IPS-NIHi7 (cell line): ENCODE data around the gene B3GNT3.
"Not testable (repeated sequence)": the region's sequence is repeated elsewhere in the genome, so short reads cannot be mapped to it uniquely, and the experiment has no call there.

Source experiments
- DNase-seq: peaks from one replicate; pipeline ENCODE4 v3.0.0; 2012; ENCODE audit warnings: mixed read lengths; ENCODE audit errors: extremely low spot score

B3GNT3 gene

DNA sequence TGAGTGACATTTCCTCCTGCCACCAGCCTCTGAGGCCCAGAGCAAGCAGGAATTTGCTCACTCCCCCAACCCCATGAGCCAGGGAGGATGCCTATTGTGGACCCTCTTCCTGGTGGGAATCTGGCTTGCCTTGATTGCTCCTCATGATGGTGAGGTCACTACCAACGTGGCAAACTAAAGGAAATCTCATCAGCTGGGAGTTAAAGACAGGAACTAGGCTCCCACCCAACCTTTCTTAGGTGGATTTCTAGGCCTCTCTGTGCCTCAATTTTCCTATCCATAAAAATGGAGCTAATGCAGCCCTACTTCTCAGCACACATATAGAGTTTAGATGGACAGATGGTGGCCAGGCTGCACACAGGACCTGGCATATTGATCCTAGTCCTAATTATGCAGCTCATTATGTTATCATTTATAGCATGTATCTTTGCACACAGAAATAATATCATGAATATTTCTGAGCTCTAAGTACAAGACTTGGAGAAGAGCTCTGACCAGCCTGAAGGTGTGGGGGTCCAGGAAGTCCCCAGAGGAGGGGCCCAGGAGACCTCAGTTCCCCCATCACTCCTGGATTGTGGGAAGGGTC lies 2.0 kb downstream of the B3GNT3 start:
- no peak for DNase-seq

DNA sequence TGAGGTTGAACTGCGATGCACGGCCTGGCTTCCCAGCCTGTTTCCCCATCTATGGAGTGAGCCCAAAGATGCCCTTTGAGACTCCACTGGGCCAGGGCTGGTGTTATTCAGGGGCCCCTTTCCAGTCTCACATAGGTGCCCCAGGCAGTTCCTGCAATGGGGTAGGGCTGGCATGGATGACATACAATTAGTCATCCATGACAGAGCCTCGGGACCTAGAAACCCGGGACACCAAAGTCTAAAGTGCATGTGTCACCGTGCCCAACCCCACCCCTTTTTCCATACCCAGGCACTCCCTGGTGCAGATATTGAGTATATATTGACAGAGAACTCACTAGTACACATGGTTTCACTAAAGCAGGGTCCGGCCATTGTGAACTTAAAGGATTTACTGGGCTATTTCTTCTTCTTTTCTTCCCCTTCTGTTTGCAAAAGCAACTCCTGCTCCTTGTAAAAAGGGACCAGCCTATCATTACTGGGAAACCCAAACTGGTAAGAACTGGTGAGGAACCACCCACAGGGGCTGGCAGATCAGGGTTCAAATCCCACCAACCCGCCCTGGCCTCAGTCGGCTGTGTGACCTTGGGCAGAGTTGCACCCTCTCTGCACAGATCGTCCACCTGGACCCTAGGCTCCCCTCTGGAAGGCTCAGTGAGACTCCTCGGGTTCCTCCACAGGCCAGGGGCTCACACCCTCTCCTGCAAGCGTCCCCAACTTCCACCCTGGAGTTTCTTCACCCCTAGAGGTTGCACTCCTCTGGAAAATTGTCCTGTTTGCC lies 2.7 kb downstream of the B3GNT3 start:
- DNase-seq = no peak

DNA sequence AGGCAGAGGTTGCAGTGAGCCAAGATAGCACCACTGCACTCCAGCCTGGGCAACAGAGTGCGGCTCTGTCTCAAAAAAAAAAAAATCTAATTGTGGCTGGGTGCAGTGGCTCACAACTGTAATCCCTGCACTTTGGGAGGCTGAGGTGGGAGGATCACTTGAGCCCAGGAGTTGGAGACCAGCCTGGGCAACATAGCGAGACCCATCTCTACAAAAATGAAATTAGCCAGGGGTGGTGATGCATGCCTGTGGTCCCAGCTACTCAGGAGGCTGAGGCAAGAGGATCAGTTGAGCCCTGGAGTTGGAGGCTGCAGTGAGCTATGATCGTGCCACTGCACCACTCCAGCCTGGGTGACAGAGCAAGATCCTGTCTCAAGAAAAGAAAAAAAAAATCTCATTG lies 3.7 kb downstream of the B3GNT3 start:
- DNase-seq = not testable (repeated sequence)

DNA sequence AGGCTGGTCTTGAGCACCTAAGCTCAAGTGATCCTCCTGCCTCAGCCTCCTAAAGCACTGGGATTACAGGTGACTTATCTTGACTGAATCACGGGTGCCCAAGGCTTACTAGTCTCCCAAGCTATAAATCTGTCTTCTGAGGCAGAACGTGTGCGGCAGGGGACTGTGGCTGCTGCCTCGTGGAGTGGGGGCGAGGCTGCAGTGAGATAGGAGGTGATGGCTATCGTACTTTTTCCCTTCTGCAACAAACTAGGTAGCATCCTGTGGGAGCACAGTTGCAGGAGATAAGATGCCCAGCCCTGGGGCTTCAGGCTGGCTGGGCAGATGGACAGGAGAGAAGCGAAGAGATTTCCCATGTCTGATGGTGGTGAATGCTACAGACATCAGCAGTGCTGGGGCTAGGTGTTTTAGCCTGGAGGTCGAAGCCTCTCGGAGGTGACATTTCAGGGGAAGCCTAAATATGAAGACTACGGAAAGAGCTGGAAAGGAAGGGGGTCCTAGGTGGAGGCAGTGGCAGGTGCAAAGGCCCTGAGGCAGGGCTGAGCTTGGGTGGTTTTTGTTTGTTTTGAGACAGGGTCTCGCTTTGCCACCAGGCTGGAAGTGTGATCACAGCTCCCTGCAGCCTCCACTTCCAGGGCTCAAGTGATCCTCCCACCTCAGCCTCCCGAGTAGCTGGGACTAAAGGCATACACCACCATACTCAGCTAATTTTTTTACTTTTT lies 7.4 kb downstream of the B3GNT3 start:
- no peak for DNase-seq

DNA sequence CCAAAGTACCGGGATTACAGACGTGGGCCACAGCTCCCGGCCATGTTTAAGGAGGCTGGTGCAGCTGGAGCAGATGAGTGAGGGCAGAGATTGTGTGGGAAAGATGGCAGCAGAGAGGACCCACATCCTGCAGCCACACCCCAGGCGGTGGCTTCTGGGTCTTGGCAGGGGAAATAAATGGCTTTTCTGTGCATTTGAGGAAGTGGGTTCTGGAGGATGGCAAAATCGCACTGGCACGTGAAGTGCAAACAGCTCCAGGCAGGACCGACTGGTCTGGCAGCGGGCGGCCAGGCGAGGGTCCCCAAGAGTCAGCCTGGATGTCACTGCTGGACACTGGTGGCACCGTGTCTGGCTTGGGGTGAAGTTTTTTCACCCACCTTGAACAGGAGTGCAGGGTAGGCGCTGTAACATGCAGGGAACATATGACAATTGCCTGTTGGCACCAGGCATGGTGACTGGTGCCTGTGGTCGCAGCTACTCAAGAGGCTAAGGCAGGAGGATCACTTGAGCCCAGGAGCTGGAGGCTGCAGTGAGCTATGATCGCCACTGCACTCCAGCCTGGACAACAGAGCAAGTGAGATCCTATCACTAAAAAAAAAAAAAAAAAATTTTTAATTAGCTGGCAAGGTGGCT lies 8.4 kb downstream of the B3GNT3 start:
- no peak for DNase-seq

DNA sequence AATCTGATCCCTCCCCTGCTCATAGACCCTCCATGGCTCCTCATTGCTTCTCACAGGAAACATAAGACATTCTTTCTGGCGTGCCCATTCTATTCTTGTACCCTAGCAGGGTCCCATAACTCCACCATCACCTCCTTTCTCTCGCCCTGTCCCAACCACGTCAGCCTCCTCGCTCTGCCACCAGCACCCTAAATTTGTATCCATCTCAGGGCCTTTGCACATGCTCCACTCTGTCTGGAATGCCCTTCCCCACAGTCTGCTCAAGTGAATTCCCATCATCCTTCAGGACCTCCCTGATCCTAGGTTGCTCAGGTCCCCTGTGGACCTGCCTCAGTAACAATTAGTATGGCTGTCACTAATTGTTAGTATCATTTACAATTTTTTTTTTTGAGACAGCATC lies 10.5 kb downstream of the B3GNT3 start:
- DNase-seq = no peak

DNA sequence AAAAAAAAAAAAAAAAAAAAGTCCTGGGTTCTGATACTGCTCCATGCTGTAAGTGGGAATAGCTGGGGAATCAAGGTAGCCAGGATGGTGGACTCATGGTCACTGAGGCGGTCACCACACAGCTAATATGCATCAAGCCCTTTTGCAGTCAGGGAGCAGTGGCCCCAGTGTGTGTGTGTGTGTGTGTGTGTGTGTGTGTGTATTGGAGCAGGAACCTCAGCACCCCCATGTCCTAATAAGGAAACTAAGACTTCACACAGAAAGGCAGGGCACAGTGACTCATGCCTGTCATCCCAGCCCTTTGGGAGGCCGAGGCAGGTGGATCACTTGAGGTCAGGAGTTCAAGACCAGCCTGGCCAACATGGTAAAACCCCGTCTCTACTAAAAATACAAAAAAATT lies 12.0 kb downstream of the B3GNT3 start:
- DNase-seq = no peak

DNA sequence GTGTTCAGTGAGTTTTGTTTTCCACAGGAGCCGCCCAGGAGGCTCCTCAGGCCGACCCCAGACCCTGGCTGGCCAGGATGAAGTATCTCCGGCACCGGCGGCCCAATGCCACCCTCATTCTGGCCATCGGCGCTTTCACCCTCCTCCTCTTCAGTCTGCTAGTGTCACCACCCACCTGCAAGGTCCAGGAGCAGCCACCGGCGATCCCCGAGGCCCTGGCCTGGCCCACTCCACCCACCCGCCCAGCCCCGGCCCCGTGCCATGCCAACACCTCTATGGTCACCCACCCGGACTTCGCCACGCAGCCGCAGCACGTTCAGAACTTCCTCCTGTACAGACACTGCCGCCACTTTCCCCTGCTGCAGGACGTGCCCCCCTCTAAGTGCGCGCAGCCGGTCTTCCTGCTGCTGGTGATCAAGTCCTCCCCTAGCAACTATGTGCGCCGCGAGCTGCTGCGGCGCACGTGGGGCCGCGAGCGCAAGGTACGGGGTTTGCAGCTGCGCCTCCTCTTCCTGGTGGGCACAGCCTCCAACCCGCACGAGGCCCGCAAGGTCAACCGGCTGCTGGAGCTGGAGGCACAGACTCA lies 12.9 kb downstream of the B3GNT3 start:
- DNase-seq = no peak

DNA sequence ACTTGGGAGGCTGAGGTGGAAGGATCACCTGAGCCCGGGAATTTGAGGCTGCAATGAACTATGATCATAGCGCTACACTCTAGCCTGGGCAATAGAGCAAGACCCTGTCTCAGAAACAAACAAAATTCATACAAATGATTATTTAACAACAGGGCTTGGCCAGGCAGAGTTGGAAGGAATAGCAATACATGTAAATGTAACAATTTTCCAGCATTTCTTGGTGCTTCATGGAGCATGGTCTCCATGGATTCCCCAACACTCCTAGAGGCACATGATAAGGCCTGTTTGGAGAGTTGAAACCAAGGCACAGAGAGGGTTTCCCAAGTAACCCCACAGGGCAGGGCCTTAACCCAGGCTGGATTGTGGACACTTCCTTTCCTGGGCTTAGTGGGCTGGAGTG lies 16.2 kb downstream of the B3GNT3 start:
- no peak for DNase-seq

DNA sequence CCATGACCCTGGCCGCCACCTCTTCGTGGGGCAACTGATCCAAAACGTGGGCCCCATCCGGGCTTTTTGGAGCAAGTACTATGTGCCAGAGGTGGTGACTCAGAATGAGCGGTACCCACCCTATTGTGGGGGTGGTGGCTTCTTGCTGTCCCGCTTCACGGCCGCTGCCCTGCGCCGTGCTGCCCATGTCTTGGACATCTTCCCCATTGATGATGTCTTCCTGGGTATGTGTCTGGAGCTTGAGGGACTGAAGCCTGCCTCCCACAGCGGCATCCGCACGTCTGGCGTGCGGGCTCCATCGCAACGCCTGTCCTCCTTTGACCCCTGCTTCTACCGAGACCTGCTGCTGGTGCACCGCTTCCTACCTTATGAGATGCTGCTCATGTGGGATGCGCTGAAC lies 16.7 kb downstream of the B3GNT3 start:
- no peak for DNase-seq

DNA sequence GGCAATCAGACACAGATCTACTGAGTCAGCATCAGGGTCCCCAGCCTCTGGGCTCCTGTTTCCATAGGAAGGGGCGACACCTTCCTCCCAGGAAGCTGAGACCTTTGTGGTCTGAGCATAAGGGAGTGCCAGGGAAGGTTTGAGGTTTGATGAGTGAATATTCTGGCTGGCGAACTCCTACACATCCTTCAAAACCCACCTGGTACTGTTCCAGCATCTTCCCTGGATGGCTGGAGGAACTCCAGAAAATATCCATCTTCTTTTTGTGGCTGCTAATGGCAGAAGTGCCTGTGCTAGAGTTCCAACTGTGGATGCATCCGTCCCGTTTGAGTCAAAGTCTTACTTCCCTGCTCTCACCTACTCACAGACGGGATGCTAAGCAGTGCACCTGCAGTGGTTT lies 17.2 kb downstream of the B3GNT3 start:
- no peak for DNase-seq

DNA sequence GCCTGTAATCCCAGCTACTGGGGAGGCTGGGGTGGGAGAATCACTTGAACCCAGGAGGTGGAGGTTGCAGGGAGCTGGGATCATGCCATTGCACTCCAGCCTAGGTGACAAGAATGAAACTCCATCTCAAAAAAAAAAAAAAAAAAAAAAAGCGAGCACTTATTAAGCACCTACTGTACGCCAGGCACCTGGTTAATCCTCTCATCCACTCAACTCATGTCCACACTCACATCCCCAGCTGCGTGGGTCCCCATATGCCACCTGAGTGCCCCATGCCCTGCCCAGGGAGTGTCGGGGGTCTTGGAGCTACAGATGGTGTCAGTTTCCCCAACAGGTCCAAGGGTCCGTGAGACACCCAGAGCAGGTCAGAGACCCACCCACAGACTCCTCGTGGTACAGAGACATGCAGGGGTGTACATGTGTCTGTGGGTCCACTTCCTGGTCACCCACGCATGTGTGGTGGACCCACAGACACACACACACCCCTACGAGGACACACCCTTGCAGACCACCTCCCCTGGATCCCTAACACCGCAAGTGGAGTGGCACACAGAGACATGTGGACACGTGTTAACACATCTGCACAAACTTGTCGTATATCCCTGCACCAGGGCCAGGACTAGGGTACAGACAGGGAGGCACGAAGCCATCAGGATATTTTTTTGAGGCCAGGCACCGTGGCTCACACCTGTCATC lies 22.9 kb downstream of the B3GNT3 start:
- DNase-seq = no peak

DNA sequence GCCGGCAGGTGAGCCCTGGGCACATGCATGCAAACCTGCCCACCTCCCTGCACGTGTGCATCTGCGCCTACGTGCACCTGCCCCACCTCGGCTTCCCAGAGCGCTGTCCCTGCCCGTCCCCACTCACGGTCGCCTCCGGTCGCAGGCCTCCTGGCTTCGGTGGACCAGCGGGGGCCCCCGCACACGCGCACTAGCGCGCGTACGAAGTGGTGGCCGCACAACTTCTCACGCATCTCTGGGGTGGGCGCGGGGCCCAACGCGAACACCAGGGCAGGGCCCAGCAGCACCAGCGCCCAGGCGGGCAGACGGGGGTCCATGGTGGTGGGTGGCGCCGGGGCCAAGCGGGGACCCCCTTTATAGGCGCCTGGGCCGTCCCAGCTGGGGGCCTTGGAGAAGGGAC lies 26.3 kb downstream of the B3GNT3 start, which contains the start of gene INSL3:
INSL3 (minus strand) TSS at position 330 of the 400 bp plus-strand sequence; CDS start at position 317, 13 bp downstream.
- no peak for DNase-seq

DNA sequence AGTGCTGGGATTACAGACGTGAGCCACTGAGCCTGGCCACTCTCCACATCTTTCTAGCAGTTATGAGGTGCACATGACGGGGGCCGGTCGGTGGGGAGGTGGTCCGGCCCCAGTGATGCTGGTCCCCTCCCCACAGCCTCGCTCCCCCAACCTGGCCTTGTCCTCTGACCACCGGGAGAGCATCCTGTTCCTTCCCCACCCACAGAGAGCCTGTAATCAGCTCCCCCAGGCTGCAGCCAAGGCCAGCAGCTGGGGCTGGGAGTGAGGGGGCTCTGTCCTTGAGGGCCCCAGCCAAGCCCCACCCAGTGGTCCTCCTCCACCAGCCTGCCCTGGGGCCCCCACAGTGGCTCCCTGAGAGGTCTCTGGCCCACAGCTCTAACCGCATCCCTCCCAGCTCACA lies 29.4 kb downstream of the B3GNT3 start:
- DNase-seq = no peak

DNA sequence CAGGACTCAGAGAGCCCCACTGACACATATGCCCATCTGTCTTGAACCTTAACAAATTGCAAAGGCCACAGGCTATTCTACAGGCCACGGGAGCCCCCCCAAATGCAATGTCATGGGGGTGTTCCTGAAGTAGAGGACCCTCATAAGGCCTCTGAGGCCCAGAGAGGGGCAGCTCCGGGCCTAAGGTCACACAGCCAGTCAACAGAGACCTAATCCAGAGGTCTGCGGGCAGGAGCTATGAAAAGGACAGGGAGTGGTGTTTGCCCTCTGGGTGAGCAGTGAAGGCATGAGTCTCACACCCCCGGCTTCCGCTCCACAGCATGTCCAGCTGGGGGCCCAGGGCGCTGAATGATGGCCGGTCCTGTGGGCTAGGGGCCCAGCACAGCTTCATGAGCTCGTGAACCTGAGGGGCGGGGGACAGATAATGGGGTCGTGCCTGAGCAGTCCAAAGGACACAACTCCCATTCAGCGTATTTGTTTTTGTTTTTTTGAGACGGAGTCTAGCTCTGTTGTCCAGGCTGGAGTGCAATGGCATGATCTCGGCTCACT lies 31.6 kb downstream of the B3GNT3 start:
- no peak for DNase-seq

DNA sequence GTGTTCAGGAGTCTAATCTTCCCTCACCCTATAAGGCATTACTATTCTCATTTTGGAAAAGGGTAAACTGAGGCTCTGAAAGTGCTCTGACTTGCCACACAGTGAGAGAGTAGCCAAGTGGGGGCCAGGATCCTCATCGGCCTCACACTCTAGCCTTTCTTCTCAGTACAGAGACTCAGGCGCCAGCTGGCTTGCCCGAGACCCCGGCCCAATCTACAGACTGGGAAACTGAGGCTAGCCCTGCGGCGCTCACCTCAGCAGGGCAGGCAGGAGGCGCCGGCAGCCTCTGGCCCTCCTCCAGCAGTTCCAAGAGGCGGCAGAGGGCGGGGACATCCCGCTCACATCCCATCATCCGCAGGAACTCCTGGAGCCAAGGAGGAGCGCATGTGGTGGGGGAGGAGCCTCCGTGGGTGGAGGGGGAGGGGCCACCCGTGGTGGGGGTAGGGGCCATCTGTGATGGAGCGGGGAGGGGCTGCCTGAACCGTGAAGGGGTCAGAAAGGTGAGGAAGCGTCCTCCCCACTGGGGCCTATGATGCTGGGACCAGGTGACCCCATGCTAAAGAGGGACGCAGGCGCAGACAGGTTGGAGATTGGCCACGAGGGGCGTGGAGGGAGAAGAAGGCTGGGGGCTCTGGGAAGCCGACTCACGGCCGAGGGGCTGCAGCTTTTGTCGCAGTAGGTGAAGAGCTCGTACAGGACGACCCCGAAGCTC lies 35.1 kb downstream of the B3GNT3 start:
- peak; percentile 96 for DNase-seq

DNA sequence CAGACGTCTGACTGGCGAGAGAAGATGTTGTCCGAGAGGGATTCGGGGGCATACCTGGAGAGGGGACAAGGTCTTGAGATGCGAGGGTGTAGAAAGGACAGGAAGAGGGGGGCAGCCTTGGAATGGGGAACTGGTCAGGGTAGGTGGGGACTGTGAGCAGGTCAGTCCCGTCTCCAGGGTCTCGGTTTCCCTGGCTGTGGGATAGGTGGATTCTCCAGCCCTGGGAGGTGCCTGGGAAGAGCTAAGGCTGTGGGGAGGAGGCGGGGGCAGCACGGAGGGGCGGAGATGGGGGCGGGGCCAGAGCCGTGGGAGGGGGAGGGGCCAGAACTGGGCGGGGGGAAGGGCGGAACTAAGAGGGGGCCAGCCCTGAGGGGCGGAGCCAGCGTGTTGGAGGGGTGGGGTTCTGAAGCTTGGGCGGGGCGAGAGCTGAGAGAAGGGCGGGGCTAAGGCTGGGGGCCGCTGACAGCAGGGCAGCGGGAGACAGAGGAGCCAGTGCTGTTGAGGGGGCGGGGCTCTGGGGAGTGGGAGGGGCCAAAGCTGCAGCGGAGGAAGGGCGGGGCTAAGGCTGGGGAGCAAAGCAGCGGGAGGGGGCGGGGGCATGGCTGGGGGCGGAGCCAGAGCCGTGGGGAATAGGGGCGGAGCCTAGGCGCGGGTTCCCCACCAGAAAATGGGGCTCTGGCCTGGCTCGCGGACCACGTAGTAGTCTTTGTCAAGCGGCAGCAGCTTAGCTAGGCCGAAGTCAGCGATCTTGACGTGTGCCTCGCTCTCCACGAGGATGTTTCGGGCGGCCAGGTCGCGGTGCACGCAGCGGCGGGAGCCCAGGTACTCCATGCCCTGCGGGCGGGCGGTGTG lies 35.9 kb downstream of the B3GNT3 start:
- DNase-seq = peak; percentile 98

DNA sequence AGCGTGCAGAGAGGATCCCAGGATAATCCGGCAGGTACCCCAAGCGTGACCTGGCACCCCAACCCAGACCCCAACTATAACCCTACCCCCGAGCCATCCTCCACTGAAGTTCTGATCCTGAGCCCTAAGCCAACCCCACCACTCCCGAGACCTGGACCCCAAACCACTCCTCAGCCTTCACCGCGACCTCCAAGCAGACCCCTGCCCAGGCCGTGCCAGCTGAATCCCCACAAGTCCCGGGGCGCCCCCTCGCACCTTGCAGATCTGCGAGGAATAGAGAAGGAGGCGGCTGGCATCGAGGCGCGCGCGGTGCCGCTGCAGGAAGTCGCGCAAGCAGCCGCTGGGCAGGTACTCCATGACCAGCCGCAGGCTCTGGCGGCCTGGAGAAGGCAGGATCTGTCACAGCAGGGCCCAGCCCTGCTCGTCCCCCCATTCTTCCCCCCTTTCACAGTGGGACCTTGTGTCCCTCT lies 36.5 kb downstream of the B3GNT3 start:
- no peak for DNase-seq

DNA sequence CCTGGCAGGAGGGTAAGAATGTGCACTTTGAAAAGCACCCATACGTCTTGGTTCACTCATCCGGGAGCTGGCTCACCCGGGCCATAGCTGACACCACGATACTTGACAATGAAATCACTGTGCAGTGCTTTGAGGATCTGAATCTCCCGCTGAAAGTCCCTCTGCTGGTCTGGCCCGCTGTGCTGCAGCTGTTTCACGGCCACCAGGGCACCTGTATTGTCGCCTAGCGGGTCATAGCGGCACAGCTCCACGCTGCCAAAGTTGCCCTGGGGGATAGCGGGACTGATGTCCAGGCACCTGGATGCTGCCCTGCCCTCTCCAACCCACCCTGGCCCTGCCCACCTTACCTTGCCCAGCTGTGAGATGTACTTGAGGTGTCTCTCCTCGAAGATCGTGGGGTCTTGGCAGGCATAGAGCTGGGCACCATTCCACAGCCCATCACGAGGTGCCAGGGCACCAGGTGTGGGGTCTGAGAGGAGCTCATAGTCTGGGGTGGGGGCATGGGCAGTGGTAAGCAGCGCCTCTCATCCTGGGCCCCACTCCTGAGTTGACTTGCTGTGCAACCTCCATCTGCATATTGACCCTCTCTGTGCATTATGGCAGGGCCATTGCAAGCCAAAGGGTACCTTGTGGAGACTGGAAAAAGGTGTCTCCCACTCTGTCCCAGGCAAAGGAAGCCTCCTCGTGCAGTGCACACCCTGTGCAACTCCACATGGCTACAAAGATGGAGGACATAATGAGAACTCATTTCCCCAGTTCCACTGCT lies 37.7 kb downstream of the B3GNT3 start:
- no peak for DNase-seq
